Activated CD4-positive, CD25-positive, alpha-beta regulatory T cell treated with anti-CD3 and anti-CD28 coated beads, Interleukin-2, amount 50 U/mL, for 24 hours (primary cell): ENCODE results near the gene HMCES.

Experiments used
- ATAC-seq, 2 donors: fragments of 150-1000 bp; cut with Tn5 transposase; one replicate each; pipeline ENCODE4 v1.10.0; 2021; ENCODE audit warnings: mild to moderate bottlenecking in 1 of 2, moderate library complexity in 1 of 2

The HMCES gene

DNA sequence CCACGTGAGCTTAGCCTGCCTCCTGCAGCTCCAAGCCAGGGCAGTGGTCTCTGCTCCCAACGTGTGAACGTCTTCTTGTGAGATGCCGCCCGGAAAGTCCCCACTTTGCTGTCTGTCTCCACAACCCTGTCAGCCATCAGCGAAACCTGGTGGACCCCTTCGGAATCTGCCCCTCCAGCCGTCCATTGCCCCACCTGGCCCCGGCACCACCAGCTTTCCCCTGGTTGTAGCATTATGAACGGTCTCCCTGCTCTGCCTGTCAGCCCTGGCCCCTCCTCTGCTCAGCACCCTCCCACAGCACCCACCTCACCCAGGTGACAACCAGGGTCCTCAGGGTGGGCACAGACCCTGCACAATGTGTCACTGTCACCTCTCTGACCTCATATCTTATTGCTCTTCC lies 71.1 kb downstream of the HMCES start:
- ATAC-seq: no peak

DNA sequence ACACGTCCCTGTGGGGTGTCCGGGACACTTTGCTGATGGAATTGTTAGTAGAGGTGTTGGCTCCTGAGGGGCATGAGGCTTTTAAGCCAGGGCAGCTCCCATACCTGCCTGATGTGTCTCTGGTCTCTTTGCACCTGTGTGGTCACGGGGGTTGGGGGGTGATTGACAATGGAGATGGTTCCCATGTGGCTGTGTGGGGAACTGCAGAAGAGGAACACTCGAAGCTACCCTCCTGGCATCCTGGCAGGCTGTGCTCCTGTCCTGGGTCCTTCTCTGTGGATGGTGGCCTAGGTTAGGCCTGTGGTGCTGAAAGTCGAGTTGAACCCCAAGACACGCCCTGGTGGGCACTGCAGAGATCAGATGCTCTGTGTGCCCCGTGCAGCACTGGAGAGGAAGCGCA lies 73.4 kb downstream of the HMCES start:
- ATAC-seq: no peak

DNA sequence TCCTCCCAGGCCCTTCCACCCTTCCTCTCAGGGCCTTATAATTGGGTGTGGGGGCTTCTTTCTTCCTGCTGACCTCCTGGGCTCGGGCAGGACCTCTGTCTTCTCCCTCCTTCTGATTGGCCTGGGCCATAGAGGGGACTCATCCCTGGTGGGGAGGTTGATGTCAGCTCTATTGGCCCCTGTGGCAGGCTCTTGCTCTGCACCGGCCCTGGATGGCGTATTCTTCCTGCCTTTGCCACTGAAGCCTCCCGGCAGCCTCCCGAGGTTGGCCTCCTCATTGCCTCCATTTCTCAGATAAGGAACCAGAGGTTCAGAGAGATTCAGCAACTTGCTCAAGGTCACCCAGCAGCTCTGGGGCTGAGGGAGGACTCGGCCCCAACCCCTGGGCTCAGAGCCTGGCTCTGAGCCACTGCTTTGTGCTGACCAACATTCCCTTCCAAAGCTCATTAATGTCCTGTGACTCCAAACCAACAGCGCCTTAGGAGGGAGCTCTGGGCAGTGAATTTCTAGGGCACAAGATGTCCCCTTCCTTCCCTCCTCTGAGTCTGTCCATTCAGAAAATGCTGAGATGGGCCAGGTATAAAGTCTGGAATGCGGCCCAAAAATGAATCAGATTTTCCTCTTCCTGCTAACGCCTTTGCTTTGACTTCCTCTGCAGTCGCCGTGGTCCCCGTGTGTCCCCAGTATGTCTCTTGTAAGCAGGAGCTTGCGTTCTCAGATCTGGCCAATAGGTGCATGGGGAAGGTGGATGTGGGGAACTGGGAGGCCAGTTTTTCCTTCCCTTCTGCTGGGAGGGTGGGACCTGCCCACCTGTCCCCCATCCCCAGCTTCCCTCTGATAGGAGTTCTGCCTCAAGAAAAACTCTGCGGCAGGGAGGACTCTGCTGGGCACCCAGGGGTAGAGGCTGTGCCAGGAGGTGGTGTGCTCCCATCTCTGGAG lies 74.2 kb downstream of the HMCES start:
- no peak for ATAC-seq

DNA sequence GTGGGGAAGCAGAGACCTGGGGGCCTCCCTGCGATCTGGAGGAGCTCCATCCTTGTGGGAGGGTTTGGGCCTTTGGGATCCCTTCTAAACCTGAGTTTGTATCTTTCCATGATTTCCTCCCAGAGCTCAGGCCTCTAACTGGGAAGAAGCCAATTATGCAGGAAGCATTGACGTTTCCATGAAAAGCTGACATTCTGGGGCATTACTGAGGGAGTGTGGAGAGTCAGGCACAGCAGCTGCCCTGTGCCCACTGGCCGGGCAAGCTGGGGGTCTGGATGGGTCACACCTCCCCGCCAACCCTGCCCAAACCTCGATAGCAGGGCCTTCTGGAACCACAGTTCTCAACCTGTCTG lies 74.9 kb downstream of the HMCES start:
- ATAC-seq: no peak
